ENCODE measurements around the gene ST6GALNAC6.

The ST6GALNAC6 gene

DNA sequence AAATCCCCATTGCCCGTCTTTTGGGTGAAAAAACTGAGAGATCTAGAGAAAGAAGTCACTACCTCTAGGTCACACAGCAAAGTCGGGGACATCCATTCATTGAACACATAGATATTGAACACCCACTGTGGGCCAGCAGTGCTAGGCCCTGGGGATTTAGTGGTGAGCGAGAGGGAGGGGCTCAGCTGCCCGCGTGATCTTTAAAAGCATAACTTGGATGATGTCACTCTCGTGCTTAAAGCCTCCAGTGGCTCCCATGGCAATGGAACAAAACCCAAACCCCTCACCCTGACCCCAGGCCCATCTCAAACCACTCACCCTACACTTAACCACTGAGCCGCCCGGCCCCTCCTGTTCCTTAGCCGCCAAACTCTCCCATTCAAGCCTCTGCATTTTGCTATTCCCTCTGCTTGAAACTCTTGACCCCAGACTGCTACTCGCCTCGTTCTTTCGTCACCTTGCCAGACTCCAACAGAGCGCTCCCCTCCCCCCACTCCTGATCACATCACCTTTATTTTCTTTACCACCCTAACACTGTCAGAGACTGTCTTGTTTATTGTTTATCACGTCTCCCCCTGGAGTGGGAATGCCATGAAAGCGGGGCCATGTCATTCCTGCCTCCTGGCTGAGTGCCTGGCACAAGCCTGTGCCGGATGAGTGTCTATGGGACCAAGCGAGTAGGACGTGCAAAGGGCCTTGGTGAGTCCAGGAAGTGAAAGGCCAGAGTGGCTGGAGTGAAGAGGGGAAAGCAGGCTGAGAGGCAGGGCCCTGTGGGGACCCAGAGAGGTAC lies 31.9 kb upstream of the ST6GALNAC6 start:
- DNase-seq = peak; percentile 30

DNA sequence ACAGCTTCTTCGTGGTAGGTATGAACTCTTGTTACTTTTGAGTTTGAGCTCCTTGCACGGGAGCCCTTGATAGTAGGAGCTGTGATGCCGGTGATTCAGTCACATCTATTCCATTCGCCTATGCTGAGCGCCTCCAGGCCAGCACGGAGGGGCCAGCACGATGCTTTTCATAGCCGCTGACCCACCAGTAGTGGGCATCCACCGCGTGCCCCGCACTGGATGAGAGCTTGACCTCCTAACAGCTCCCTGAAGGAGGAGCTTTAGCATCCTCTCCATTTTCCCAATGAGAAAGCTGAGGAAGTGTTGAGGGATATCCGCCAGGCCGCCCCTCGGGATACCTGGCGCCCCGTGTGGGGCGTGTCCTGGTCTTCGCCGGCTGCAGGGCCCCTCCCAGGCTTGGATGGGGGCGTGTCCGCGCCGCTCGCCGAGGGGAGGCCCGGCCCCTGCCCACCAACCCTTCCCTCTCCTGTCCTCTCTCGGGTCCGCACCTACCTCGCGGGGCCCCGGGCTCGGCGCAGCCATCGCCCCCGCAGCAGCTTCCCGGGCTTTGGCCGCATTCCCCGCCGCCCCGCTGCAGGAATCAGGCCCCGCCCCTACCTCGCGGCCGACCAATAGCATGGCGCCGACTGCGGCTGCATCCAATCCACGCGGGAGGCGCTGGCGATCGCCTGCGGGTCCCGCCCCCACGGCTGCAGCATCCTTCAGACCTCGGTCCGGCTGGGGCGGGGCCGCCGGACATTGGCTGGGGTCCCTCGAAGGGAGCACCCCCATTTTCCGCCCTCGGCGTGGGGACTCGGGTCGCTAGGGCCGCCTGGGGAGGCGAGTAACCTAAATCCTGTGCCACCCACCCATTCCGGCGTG lies 31.1 kb upstream of the ST6GALNAC6 start, which contains the start of gene PIP5KL1:
PIP5KL1 (minus strand) TSS at position 547 of the 861 bp plus-strand sequence; CDS start at position 522, 25 bp downstream.
- peak; percentile 69 for DNase-seq

GRCh38 chr9:127929625-127929979 lies 30.2 kb upstream of the ST6GALNAC6 start:
- DNase-seq = no peak

DNA sequence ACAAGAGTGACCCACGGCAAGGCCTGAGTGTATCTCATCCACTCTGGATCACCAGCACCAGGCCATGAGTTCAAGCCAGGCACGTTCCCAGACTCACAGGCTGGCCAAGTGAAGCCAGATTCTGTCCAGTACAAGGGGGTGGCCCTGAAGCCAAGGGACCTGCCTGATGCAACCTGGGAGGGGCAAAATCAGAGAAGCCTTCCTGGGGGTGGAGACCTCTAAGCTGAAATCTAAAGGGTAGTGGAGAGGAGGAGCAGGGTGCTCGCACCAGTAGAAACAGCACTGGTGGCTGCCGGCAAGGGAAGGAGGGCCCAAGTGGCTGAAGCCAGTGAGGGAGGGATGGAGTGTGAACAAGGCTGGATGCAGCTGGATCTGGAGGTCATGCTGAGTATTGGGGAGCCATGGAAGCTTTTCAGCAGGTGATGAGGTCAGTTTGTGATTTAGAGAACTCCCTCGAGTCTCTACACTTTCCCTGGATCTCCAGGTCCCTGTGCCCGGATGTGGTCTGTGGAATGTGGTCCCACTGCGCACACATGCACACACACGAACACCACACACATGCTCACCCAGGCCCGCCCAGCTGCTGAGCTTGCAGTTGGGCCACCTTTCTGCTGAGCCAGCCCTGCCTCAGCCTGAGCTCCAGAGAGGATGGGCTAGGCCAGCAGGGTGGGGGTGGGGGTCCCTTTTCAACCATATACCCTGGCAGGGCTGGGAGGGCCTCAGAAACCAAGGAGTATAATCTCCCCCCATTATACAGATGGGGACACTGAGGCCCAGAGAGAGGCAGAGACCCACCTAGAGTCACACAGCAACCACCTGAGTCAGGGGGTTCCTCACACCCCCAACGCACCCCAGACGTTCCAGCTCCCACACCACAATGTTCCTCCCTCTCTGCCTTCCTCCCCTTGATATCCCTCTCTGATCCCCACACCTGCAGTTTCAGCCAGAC lies 29.5 kb upstream of the ST6GALNAC6 start:
- DNase-seq = peak; percentile 12

GRCh38 chr9:127927988-127928675 lies 28.7 kb upstream of the ST6GALNAC6 start:
- DNase-seq = no peak

DNA sequence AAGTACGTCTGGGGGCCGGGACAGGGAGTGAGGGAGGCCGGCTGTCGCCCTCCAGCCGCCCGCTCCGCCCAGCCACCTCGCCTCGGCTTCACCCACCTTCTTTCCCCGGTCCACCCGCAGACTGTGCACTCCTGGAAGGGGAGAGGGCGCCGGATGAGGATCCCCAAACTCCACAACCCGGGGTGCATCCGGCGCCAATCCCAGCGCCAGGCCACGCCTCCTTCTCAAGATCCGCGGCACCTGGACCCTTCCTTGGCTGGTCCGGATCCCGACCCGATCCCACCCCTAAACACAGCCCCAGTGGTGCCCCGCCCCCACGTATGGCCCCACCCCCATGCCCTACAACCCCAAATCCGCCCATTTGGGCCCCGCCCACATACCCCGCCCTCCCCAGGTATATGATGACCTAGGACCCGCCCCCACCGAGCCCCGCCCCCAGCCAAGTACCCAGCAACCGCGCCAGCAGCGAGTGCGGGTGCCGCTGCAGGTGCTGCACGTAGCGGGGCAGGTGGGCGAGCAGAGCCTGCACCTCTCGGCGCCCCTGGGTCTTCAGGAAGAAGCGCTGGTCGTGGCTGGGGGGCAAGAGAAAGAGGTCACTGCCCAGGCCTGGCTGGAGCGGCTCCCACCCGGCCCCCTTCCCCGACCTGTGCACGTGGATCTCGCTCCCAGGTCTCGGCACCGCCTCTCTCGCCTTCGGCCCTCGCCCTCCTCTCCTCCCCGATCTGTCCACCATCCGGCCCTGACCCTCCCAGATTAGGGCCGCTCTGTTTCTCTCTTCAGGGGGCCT lies 28.0 kb upstream of the ST6GALNAC6 start:
- no peak for DNase-seq

- no peak for DNase-seq
These were observed 27.4 kb upstream of the ST6GALNAC6 start for GRCh38 chr9:127926906-127927200.

GRCh38 chr9:127925959-127926905 lies 26.8 kb upstream of the ST6GALNAC6 start:
- DNase-seq = no peak

- no peak for DNase-seq
These were observed 25.5 kb upstream of the ST6GALNAC6 start for GRCh38 chr9:127924736-127925444.

DNA sequence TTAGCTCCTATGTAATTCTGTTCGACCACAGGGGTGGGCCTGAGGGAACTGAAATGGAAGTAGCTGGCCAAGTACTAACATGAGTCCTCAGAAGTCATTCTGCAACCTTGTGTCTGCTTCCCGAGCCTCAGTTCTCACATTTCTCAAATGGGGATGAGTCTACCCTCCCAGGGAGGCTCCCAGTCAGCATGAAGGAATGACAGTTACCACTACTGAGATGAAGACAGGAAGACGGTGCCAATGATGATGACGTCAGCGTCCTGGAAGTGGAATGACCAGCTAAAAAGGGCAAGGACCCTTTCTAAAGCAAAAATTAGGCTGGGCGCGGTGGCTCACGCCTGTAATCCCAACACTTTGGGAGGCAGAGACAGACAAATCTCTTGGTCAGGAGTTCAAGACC lies 24.4 kb upstream of the ST6GALNAC6 start:
- DNase-seq = no peak

DNA sequence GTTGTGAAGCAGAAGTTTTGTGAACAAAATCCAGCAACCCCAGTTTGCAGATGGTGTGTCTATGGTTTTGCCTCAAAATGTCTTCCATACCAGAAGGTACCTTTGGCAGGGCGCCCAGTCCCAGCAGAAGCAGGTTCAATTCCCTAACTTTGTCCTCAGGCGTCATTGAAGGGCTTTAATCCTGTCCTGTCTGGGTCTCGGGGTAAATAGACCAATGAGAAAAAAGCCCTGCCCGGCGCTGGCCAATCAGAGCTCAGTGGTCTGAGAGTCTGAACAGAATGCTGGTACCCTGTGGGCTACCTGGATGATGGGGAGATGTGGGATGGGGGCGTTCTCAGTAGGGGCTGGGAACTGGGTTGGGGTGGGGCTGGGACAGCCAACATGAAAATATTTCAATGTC lies 23.6 kb upstream of the ST6GALNAC6 start:
- DNase-seq = no peak

GRCh38 chr9:127921557-127922120 lies 22.2 kb upstream of the ST6GALNAC6 start:
- DNase-seq = peak; percentile 64

- no peak for DNase-seq
These were observed 21.4 kb upstream of the ST6GALNAC6 start for GRCh38 chr9:127920794-127921193.

DNA sequence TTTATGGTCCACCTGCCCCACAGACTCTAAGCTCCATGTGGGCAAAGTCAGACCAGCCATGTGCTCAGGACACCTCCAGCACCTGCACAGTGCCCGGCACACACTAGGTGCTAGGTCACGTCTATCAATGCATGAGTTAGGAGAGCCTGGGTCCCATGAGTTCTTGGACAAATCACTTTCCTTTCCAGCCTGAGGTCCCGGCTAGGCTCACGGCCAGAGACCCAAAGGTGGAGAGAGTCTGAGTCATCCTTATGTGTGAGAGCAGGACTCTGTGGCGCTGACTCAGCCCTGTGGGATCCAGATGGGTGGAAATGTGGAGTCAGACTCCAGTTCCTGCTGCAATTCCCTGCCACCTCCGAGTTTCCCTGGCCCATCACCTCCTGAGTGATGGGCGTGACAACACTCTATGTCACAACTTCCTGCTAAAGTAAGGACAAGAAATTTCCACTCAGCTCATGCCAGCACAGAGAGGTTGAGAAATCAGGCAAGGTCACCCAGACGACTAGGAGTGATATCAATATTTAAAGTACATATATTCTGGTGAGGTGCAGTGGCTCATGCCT lies 19.9 kb upstream of the ST6GALNAC6 start:
- DNase-seq = peak; percentile 39

DNA sequence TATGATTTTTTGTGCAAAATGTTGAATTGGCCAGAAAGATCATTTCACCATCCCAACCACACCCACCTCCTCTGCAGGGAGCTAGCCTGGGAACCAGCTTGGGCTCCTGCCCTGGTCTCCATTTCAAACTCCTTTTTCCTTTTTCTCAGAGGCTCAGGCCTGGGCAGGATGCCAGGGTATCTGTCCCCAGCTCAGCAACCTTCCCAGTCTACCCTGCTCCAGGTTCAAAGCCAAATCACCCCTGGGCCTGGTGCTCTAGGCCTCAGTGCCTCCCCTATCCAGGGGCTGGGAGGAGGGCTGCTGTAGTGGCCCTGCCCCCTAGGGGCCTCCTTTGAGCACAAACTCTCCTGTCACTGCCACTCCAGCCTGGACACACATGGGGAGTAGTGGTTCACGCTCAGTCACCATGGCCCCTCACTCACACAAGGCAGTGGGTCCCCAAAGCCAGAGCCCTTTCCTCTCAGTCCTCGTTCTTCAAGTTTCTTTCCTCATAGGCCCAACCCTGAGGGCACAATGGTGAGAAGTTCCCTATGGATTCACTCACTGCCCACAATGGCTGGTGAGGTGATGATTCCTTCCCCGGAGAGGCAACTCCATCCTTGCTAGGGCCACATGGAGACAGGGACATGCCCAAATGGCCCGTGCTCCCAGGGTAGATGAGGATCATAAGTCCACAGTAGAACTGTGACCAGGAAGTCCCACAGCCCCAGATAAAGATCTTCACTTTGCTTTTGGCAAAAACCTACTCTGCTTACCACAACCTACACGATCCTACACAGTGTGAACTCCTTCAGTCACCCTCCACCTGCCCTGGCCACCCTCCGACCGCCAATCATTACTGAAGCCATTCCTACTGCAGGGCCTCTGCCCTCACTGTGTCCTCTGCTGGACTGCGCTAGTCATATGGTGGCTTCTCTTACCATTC lies 19.0 kb upstream of the ST6GALNAC6 start:
- DNase-seq = peak; percentile 33

DNA sequence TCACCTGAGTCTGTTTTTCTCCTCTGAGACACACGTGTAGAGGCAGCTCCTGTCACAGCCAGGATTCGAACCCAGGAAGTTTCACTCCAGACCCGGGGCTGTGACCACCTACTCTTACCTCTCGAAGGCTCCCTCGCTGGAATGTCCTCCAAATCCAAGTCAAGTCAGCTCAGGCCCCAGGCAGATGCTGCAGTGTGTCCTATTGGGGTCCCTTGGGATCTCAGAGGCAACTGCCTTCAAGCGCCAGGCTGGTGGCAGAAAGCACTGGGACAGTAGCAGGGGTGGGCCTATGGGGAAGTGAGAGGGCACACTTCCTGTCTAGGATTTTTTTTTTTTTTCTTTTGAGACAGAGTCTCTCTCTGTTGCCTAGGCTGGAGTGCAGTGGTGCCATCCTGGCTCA lies 18.2 kb upstream of the ST6GALNAC6 start:
- DNase-seq = no peak

DNA sequence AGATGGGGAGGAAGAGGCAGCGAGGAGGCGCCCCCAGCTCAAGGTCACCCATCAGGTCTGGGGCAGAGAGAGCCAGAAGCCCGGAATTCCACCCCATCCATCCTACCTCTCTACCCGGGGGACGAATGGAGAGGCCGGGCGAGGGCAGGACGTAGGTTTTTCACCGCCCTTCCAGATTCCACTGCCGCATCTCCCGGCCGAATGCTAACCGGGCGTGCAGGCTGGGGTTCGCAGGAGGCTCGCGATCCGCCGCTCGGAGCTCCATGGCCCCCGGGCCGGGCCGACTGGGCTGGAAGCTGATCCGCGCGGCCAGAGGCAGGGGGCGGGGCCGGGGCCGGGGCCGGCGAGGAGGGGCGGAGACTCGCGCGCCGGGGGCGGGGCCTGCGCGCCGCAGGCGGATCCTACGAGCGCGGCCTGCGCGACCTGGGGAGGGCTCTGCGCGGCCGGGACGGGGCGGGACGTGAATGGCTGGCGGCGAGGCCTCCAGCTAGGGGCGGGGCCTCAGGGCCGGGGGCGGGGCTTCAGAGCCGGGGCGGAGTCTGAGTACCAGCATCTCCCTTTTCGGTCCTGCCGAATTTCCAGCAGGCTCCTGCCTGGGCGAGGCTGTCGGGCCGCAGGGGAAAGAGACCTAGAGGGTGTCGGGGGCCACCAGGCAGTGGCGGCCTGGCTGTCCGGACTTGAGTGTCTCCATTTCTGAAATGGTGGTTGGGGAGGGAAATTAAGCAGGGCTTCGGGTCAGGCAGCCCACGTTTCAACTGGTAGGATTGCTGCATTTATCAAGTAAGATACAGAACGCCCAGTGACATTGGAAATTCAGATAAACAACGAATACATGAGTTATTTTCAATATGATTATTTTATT lies 17.5 kb upstream of the ST6GALNAC6 start, which contains the start of gene ST6GALNAC4:
ST6GALNAC4 (minus strand) TSS at position 322 of the 862 bp plus-strand sequence. CDS start 622 bp downstream, outside the sequence.
- peak; percentile 94 for DNase-seq
